GM18909 (cell line): Measurements from ENCODE around the gene APBB1.
"Not testable (repeated sequence)": the region's sequence is repeated elsewhere in the genome, so short reads cannot be mapped to it uniquely, and the experiment has no call there.

Source experiments
- ATAC-seq: cut with Tn5 transposase; IDR thresholded peaks from one replicate; pipeline ENCODE4 v1.9.1; 2021; ENCODE audit warnings: mild to moderate bottlenecking; ENCODE audit not compliant: unreplicated experiment, poor library complexity

APBB1 gene

GRCh38 chr11:6393989-6394670 is 24.8 kb downstream of the APBB1 start:
- no peak for ATAC-seq

DNA sequence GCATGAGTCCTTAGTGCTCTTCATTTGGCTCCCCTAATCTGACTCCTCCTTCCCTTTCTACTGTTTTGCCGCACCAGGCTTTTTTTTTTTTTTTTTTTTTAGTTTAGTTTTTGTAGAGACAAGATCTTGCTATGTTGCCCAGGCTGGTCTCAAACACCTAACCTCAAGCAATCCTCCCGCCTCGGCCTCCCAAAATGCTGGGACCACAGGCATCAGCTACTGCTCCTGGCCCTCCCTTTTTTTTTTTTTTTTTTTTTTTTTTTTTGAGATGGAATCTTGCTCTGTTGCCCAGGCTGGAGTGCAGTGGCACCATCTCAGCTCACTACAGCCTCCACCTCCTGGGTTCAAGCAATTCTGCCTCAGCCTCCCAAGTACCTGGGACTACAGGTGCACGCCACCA is 26.6 kb downstream of the APBB1 start:
- ATAC-seq: not testable (repeated sequence)

DNA sequence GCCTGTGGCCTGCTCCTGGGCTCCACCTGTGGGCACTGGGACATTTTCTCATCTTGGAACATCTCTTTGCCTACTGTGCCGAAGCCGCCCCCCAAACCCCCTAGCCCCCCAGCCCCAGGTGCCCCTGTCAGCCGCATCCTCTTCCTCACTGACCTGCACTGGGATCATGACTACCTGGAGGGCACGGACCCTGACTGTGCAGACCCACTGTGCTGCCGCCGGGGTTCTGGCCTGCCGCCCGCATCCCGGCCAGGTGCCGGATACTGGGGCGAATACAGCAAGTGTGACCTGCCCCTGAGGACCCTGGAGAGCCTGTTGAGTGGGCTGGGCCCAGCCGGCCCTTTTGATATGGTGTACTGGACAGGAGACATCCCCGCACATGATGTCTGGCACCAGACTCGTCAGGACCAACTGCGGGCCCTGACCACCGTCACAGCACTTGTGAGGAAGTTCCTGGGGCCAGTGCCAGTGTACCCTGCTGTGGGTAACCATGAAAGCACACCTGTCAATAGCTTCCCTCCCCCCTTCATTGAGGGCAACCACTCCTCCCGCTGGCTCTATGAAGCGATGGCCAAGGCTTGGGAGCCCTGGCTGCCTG is 27.3 kb downstream of the APBB1 start:
- ATAC-seq: no peak

DNA sequence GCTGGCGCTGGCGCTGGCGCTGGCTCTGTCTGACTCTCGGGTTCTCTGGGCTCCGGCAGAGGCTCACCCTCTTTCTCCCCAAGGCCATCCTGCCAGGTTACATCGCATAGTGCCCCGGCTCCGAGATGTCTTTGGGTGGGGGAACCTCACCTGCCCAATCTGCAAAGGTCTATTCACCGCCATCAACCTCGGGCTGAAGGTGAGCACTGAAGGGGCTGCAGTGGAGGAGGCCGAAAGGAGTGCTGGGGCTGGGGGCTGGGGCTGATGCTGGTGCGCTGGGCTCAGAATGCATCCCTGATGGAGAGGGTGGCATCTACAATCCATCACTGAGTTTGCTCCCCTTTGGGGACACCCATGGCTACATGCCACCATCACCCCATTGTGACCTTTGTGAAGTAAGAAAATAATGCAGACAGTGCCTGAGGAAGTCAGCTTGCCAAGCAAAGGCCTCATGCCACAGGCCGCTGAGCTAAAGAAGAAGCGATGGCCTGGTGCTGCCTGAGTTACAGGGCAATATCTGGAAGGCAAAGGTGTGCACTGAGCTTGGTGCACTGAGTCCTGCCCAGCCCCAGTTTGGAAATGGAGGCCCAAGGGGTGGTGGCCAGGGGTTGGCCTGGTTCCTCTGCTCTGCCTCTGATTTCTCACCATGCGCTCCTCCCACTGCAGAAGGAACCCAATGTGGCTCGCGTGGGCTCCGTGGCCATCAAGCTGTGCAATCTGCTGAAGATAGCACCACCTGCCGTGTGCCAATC is 28.0 kb downstream of the APBB1 start:
- ATAC-seq: no peak

DNA sequence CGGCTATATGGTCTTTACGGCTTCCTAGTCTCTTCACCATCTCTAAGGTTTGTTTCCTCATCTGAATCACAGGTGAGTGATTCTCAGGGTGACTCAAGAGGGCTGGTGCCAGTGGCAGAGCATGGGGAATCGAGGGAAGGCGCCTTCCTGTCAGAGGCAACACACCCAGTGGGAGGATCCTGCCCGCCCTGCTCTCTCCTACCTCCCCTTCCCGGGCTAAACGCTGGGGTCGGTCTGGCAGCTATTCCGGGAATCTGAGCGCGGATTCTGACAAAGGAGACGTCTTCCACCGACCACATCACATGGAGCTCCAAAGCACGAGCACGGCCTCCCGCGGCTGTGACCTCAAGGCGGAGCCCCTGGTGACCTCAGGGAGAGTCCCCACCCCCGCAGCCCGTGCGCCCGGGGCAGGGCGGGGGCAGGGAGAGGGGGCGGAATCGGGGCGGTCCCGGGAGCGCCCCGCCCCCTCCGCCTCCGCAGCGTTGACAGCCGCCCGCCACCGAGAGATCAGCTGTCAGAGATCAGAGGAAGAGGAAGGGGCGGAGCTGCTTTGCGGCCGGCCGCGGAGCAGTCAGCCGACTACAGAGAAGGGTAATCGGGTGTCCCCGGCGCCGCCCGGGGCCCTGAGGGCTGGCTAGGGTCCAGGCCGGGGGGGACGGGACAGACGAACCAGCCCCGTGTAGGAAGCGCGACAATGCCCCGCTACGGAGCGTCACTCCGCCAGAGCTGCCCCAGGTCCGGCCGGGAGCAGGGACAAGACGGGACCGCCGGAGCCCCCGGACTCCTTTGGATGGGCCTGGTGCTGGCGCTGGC is 28.8 kb downstream of the APBB1 start, which contains the start of gene SMPD1:
SMPD1 (plus strand) TSS at position 570 of the 813 bp plus-strand sequence; CDS start at position 695, 125 bp downstream.
- peak; percentile 98 for ATAC-seq

DNA sequence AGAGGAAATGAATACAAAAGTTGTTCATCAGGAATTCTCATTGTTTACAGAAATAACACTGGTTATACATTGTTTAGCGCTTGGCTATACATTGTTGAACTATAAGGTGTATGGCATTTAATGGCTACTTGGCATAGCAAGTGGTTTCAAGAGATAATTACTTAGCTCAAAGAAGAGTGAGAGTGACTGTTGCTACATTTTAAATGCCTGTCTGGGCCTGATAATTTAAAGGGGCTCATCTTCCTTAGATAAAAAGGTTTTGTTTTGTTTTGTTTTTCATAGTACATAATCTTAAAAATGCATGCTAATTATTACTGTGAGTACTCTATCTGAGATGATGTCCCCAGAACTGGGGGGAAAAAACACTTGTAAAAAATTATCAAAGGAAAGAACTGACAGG is 30.1 kb downstream of the APBB1 start:
- no peak for ATAC-seq

DNA sequence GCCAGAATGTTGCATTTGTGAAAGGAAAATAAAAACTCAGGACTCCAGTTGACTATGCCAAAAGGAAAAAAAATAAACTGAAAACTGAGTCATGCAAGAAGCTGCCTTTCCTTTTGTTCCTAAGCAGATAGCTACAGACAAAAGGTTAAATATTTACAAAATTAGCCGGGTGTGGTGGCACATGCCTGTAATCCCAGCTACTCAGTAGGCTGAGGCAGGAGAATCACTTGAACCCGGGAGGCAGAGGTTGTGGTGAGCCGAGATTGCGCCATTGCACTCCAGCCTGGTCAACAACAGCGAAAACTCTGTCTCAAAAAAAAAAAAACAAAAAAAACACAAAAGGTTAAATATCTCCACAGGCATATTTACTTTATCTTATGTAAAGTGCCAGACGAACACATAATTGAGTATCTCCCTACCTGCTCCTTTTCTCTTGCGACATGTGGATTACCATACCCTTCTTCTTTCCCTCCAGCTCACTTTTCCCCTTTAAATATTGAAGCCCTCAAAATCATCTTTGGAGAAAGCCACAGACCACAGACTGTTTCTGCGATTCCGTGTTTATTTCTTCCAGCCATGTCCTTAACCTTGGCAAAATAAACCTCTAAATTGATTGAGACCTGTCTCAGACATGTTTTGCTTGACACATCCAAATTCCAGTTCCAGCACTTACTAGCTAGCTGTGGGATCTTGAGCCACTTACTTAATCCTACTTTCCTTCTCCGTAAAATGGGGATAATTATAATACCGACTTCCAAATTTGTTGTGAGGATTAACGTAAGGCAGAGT is 30.9 kb downstream of the APBB1 start:
- ATAC-seq: no peak

DNA sequence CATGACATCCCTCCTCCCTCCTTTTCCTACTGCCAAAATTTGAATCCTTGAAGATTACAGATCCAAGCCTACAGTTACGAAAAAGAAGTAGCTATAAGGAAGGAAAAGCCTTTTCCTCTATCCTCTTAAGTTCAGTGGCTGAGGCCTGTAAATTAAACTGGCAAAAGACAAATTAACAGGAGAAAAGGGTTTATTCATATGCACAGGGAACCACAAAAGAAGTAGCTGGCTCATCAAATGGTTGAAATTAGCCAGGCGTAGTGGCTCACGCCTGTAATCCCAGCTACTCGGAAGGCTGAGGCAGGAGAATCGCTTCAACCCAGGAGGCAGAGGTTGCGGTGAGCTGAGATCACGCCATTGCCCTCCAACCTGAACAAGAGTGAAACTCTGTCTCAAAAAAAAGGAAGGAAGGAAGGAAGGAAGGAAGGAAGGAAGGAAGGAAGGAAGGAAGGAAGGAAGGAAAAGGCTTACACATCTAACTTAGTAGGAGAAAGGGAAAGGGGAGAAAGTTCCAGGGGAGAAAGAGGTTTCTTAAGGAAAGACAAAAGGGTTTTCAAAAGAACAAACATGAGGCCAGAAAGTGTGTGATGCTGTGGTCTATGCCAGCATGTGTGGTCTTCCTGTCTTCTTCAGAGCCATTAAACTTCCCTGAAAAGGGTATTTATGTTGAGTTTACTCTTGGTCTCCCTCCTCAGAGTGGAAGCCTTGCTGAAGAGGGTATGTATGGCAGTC is 33.7 kb downstream of the APBB1 start:
- ATAC-seq: no peak

- no peak for ATAC-seq
Observed at GRCh38 chr11:6378640-6378989, 40.3 kb downstream of the APBB1 start.

DNA sequence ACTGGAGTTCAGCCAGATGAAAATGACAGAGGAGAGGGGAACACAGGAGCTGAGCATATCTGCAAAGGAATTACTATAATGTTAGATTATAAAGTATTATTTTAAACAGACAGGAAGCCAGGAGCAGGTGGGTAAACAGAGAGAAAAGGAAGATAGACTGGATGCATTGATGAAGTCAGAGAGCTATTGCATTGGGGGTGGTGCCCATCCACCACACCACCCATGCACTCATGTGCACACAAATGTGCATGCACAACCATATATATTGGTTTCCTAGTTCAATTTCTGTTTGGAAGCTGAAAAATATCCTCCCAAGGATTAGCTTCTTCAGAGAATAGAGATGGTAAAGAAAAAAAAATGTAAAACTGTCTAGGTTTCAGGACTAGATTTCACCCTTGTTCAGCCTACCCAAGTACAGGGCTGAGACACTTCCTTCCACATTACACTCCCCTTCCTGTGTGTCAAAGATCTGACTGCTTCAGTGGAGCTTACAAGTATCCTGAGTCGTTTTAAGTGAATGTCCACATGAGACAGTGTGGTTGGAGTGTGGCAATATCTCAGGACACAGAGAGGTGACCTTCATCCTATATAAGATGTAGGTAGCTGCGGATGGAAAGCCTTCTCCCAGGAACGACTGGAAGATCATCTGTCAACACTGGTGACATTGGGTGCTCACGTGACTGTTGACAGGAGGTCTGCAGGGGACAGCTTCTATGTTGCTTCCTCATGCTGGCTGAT is 40.8 kb downstream of the APBB1 start:
- no peak for ATAC-seq

- ATAC-seq: no peak
Observed at GRCh38 chr11:6371825-6372224, 47.1 kb downstream of the APBB1 start.

DNA sequence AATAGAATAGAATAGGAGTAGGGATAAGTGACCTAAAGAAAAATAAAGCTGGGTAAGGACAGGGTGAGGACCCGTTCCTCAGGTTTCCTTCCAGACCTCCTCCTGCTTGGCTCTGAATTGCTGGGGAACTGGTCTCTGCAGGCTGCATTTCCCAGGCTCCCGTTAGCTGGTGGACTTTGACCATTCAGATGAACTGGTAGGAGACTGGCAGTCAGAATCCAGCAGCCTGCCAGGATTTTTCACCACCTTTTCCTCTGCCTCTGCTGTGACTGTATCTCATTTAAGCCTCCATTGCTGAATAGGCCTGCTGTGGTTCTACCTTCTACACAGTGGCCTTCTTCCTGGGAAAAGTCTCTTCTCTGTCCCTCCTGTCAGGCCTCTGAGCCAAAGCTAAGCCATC is 53.2 kb downstream of the APBB1 start:
- no peak for ATAC-seq

DNA sequence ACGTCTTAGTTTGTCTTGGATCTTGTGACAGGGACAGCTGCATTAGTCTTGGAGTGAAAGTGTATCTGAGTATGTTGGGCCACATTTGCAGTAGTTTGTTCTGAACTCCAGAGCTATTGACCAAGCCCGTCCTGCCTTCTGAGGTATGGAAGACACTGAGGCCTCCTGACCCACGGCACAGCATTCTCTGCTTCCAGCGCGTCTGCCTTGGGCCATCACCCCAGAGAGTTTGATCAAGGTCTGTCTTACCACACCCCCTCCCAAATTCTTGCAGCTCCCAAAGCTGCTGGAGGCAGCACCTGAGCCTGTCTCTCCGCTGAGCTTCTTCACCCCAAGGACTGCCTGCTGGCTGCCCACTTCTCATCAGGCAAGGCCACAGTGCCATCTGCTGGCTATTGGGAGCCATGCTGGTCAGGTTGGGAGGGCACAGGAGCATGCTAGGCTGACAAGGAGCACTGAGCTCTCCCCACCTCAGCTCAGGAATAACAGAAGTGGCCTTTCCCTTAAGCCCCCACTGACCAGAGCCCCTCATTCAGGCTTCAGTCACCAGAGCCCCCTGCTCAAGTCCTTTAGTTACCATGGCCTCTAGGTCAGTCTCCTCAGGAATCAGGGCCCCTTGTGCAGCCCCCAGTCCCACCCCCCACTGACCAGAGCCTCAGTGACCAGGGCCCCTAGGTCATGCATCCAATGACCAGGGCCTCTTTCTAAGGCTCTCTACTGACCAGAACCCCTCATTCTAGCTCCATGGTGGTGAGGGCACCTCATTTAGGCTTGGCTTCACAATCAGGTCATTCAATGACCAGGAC is 55.8 kb downstream of the APBB1 start:
- ATAC-seq: peak; percentile 89

- ATAC-seq: no peak
Observed at GRCh38 chr11:6362185-6362872, 56.6 kb downstream of the APBB1 start.

DNA sequence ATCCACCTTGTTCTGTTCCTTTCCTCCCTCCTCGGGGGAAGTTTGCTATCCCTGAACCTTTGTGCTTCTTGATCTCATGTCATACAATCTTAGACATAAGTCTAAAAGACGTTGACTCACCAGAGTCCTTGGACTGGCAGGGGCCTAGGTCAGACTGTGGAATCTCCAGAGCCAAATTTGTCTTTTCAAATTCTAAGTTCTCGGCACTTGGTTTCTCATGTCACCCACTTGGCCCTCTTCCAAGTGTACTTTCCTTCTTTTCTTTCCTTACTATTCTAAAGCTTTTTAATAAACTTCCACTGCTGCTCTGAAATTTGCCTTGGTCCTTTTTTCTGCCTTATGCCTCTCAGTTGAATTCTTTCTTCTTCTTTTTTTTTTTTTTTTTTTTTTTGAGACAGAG is 58.7 kb downstream of the APBB1 start:
- no peak for ATAC-seq

- no peak for ATAC-seq
Observed at GRCh38 chr11:6357222-6357621, 61.7 kb downstream of the APBB1 start.

- ATAC-seq: no peak
Observed at GRCh38 chr11:6356503-6357055, 62.3 kb downstream of the APBB1 start.
